ENCODE measurements around the gene LIPH.
"Not testable (repeated sequence)": the region's sequence is repeated elsewhere in the genome, so short reads cannot be mapped to it uniquely, and the experiment has no call there.

Gene LIPH

DNA sequence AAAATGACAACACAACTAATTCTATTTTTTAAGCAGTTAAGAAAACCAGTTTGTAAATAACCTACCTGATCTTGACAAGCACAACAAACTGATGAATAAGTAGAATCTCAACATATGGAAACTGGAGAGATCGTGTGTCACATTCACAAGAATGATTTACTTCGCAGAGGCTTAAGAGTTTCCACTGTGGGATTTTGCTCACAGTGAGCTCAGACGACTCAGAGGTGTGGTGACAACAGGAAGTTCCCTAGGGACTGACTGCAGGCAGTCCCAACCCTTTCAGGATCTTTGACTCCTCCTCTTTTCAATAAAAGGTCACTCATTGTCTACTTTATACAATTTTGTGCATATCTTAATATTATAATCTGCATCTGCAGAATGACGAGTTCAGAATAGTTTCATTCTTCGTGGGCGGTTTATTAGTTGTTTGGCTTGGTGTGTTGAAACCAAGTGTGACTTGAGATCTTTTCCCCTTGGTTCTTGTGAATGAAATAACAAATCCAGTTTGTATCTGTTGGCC, at the start of gene LIPH:
LIPH (minus strand) TSS at position 231 of the 520 bp plus-strand sequence; CDS start at position 114, 117 bp downstream.
- DNase-seq = no peak

DNA sequence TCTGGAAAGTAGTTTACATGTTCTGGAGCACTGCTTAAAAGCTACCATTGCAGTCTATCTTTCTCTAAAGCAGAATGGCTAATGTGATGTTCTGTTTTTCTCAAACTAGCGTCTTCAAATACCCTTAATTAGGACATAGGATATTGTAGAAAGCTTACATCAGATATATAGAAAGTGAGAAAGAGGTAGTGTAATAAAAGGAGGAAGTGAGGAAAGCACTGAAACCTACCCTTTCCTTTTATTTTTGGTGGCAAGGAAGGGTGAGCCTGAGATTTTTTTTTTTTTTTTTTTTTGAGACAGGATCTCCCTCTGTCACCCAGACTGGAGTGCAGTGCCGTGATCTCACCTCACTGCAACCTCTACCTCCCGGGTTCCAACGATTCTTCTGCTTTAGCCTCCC, 43.1 kb upstream of the LIPH start:
- DNase-seq = no peak

DNA sequence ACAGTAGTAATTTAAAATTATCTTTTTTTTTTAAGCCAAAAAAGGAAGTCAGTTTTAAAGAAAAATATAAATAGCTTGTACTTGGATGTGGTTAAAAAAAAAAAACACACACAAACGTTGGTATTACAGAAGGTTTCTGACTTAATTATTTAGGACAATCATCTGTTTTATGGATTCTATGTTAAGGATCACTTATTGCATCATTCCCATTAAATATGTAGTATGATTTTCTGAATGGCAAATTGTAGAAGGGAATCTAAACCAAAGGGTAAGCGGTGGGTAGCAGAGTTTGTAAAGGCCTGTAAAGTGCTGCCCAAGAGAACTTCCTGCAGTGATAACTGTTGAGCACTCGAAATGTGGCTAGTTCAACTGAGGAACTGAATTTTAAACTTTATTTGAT, 41.7 kb upstream of the LIPH start:
- no peak for DNase-seq

DNA sequence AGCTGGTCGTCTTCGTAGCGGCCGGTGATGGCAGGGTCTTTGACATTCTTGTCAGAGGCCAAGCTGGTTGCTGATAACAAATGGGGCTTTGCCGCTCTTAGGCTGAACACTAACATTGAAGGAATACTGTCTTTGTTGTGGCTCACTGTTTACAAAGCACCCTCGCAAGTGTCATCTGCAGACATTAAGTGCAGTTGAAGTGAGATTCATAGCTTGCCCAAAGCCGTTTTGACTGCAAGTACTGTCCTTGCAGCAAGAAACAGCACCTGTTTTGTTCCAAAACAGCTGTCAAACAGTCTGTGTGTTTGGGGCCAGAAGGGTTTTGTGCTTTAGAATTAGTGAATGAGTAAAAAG, 34.3 kb upstream of the LIPH start:
- no peak for DNase-seq

DNA sequence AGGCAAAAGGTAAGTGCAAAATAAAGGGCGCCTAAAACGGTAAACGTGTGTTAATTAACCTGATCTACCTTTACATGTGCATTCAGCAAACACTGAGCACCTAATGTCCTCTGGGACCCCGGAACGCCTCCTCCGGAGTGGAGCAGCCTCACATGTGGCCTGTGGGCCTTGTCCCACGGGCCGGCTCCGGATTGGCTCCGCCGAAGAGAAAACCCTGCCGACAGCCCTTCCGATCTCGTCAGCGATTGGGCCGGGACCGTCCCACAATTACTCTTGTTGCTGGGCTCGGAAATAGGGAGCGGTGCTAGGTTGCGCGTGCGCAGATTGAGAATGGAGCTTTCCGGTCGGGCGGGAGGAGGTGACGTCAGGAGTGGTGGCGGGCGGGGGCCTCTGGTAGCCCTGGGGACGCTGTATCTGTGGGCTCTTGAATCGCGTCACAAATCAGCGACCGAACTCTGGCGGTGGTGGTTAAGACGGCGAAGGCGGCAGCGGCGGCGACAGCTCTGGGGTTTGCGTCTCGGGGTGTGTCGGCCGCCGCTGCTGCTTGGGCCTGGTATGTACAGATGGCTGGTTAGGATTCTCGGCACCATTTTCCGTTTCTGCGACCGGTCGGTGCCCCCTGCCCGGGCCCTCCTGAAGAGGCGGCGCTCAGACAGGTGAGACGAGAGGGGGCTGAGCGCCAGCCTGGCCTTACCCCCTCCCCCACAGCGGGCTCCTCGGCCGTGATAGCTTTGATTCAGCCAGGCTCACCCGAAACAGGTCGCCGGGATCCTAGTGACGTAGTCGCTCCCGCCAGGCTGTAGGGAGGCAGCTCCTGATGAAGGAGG, 33.7 kb upstream of the LIPH start, which contains the start of gene SENP2:
SENP2 (plus strand) TSS at position 437 of the 827 bp plus-strand sequence; CDS start at position 556, 119 bp downstream.
- peak; percentile 90 for DNase-seq

DNA sequence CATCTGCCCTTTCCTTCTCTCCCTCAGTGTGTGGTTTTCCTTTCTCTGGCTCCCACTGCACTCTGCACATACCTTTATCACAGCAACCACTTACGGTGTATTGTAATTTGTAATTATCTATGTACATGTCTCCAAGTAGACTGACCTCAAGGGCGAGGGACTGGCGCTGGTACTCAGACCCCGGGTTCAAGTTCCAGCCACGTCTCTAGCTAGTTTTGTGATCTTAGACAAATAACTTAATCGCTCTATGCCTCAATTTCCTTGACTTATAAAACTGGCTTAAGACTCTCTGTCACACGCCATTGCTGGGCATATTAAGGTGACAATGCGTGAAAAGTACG, 33.1 kb upstream of the LIPH start:
- no peak for DNase-seq

DNA sequence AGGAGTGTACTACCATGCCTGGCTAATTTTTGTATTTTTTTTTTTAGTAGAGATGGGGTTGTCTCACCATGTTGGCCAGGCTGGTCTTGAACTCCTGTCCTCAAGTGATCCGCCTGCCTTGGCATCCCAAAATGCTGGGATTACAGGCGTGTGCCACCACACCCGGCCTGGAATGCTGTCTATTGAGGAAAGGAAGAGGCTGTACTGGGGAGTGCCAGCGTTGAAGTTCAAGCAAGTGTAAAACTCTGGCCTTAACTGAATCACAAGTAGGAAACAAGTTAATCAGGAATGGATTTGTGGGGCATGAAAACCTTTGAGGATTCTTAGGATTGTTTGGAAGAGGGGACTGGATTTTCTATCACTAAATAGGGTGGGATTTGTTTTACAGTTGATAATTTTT, 32.3 kb upstream of the LIPH start:
- no peak for DNase-seq

DNA sequence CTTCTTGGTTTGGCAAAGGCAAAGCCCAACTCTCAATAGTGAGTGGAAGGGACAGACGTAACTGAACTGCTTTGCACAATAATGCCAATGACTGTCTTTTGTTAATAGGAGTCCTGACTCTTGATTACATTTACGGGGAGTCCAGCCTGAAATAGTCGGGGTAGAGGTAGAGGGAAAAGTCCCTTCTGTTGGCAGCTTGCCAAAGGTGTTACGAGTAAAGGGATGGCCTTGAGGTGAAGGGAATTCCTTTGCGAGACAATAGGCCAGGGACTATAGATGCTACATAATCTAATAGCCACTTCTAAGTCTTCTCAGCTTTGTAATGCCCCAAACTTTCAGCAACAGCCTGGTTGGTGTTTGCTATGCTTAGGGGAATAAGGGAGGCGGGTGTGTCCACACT, 31.5 kb upstream of the LIPH start:
- DNase-seq = no peak

DNA sequence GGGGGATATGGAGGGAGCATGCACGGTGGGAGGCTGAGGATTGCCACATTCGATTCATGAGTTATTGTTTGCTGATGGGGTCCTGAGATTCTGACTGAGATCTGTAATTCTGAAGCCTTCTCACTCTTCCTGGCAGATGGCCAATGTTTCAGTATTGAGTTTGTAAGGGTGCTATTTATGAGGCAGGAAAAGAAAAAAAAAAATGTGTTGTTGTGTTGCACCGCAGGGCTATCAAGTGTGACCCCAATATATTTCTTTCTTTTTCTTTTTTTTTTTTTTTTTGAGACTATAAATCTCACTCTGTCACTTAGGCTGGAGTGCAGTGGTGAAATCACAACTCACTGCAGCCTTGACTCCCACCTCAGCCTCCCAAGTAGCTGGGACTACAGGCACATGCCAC, 30.5 kb upstream of the LIPH start:
- no peak for DNase-seq

DNA sequence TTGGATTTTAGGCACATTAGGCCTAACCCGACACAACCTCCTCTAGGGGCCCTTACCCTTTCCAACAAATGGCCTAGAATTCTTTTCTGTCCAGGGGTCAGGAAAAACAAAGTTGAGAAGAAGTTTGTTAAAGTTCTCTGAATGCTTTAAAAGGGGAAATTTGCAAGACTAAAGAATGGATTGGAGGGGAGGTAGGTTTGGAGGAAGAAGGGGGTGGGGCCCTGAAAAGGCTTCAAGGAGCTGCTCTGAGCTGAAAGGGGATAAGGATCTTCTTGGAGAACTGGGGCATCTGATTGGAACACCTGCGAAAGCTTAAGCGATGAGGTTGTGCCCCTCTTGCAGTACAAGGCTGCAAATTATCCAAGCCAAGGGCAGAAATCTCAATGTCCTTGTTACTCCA, 29.8 kb upstream of the LIPH start:
- DNase-seq = no peak

DNA sequence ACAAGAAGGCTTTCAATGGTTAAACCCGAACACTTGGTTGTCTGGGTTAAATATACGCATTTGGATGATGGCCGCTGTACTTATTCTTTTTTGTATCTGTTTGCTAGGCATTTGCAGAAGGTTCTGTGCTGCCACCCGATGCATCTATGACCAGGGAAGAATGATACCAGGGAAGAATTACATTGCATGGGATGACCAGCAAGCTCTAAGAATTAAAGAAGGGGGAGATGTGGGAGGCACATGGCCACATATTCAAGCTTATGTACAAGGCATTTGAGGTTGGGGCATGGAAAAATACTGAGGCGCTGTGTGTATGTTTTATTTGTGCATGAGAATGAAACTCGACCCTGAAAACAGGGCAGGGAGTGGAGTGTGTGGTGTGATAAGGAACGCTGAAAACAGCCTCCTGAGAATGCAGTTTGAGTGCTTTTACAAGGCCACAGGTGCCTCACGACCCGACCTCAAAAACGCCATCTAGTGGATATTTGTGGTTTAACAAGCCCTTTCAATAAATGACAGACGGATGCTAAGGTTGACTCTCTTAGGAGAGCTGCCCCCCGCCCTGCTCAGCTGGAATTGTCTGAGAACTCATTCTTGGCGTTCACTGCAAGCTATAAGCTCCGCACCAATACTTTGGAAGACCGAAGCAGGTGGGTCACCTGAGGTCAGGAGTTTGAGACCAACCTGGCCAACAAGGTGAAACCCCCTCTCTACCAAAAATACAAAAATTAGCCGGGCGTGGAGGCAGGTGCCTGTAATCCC, 22.9 kb upstream of the LIPH start:
- not testable (repeated sequence) for DNase-seq

DNA sequence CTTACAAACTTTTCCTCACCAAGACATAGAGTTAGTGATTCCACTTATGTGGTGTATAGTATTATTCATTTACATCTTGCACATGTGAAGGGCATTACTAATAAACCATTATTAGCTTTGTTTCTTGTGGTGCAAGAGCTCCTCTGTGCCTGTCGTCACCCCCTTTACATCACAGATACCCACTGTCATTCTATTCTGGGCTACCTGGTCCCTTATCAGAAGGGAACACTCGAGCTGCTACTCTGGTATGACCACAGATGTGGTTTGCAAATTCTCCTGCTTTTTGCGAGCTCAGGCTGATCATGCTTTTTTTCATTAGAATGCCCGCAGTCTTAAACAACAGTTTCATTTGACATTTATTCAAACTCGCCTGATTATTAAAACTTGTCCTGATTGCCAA, 19.8 kb upstream of the LIPH start:
- no peak for DNase-seq

DNA sequence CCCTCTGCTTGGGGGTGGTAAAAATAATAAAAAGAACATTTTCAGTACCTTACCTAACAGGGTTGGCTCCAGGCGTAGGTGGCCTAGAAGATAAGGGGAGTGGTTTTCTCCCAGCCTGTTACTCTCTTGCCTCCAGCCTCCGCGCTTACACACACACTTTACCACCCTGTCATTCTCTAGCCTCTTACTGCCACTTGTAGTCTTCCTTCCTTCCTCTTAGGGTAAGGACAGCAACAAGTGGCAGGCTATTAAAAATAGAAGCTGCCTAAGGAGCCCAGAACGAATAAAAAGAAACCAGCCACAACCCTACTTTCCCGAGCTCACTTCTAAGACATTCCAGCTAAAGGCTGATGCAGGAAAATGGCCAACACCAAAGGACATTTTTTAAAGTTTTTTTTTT, 9.6 kb upstream of the LIPH start:
- no peak for DNase-seq

DNA sequence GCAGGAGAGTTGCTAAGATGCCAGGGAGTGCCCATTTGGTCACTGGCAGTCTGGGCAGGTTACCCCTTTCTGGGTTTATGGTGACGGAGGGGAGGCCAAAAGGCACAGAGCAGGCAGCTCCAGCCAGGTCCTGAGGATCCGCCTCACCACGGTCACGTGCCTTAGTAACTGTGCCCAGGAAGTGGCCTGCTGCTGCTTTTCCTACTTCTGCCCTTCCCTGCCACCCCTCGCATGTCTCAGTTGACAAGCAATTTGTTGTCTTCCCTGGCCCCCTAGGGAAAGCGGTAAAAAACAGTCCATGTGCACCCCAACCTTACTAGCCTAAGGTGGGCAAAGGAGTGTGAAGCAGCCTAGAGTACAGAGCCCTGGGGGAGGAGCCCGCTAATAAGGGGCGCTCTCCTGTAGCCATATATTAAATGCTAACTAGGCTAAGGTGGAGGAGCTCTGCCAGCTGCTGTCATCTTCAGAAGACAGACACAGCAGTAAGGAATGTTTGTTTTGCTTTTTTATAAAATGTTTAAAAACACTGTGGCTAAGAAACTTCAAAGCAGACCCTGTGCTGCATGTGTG, 9.1 kb upstream of the LIPH start:
- DNase-seq = no peak

DNA sequence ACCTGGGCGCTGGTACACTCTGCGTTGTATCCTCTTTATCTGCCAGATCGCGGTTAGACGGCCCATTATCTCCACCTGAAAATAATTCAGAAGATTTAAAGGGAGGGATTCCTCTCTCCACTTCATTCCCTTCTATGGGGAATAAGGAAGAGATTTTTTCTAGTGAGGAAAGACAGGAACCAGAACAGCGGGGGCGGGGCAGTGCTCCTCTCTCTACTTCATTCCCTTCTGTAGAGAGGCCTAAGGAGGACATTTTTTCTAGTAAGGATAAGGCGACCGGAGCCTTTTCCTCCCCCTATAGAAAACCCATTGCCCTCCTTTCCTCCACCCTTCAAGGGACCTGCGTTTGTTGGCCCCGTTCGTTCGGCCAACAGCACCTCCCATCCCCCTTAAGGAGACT, 8.3 kb upstream of the LIPH start:
- no peak for DNase-seq

DNA sequence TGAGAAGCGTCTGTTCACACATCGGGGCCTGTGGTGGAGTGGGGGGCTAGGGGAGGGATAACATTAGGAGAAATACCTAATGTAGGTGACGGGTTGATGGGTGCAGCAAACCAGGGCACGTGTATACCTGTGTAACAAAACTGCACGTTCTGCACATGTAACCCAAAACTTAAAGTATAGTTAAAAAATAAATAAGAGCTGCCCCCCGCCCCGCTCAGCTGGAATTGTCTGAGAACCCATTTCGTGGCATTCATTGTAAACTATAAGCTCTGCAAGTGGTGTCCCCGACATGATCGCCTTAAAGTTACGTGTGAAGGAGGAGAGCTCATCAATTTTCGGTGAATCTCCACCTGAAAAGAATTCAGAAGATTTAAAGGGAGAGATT, 7.3 kb upstream of the LIPH start:
- DNase-seq = no peak

DNA sequence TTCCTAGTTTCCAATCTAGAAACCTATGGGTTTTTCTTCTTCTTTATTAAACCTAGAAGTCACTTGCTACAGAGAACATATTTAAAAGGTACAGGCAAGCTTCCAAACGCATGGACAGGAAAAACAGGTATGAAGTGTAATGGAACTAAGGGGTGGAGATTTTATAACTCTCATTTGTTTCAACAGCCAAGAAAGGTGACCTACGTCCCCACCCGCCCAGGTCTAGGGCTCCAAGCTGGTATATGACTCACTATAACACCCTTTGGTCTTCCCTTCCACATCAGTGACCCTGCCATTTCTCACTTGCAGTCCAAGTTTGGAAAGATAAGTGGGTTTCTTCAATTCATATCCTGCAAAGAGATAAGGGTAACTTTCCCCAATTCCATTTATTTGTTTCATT, 6.0 kb upstream of the LIPH start:
- DNase-seq = no peak

DNA sequence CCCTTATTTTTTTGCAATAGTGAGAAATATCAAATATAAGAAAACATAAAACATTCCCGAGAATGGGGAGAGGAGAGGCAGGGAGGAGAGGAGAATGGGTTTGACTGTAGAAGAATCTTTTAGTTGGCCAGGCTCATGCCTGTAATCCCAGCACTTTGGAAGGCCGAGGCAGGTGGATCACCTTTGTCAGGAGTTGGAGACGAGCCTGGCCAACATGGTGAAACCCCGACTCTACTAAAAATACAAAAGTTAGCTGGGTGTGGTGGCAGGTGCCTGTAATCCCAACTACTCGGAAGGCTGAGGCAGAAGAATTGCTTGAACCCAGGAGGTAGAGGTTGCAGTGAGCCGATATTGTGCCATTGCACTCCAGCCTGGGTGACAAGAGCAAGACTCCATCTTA, 4.3 kb upstream of the LIPH start:
- DNase-seq = not testable (repeated sequence)

DNA sequence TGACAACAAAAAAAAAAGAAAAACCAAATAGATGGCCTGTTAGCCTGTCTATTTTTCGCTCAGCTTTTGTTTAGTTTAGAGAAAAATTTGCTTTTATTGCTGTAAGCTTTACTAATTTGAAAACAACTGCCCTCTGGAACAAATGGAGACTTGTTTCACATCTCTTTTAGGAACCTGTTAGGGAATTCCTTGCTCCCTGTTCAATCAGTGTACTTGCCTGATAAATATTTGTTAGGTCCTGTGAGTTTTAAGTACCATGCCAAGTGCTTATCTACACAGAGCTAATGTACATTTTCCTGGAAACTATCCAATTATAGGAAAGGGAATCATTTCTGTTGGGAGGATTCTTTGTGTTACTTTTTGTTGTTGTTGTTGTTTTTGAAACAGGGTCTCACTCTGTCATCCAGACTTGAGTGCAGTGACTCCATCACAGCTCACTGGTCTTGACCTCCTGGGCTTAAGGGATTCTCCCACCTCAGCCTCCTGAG, 3.5 kb upstream of the LIPH start:
- DNase-seq = no peak

DNA sequence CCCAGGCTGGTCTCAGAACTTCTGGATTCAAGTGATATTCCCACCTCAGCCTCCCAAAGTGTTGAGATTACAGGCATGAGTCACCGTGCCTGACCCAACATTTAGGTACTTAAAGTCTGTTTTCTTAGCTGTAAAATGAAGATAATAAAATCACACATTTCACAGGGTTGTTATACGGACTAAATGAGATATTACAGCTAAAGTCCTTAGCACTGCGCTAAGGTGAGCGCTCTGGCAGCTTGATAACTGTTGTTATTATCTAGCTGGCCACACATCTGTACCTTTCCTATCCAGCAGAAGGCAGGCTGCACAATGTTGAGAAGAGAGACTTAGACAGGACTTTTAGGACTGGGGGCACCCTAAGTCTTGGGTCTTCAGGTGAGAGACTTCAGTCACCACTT, 2.7 kb upstream of the LIPH start:
- no peak for DNase-seq

DNA sequence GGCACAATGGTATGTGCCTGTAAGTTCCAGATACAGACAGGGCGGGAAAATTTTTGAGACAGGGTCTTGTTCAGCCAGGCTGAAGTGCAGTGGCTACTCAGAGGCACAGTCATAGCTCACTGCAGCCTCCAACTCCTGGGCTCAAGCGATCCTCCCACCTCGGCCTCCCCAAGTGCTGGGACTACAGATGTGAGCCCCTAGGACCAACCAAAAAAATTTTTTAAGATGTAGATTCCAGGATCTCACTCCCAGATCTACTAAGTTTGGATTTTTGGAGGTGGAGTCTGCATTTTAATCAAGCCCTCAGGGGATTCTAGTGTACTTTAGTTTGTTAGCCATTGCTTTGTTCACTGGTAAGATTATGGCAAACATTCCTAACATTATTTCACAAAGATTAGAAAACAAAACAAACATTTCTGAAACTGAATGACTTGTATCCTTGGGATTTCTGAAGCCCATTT, 2.7 kb downstream of the LIPH start:
- no peak for DNase-seq

DNA sequence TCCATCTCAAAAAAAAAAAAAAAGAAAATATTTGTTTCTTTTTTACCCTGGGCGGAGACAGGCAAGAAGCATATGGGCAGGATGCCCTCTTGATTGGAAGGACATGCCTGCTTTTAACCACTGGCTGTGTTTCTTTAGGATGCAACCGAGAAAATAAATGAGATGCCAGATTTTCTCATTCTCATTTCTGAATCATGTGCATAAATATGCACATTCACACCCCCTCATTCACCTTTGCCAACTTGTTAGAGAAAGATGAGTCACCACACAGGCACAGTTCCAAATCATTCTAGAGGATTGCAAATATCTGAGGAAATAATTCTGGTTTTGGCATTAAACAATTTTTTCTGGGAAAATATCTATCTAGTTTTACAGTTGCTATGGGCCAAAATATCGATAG, 3.3 kb downstream of the LIPH start:
- no peak for DNase-seq

DNA sequence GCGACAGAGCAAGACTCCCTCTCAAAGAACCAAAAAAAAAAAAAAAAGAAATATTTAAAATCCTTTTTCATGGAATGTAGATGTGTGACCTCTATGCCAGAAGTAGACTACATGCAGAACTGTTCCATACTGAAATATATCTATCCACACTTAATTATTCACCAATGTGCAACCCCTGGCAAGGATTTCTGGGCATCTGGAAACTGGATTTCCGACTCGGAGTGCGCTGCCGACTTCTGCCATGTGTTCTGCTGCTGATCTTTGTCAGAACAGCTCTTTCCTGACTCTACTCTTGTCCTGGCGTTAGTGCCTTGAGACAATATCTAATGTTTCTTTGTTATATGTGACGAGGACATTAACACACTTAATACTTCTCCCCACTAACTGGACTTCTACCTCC, 11.7 kb downstream of the LIPH start:
- no peak for DNase-seq

DNA sequence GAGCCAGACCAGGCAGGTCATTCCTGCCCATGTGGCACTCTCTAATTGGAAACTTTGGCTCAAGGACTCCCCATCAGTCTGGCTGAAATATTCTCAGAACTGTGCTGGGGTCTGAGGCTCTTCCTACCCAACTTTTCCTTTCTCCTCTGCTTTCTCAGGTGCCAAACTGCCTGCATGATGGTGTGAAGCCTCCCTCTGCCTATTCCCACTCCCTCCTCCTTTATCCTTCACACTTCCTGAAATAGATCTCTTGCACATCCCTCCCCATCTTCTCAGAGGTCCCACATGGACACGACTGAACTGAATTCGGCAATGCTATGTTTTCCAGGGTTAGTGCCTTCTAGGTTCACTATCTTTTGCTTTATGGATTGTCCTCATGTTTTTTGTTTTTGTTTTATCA, 12.5 kb downstream of the LIPH start:
- no peak for DNase-seq
